CD4-positive, alpha-beta T cell treated with Interleukin-6 for 4 hours (primary cell): ENCODE results near the gene SEMA3C.

Experiments used
- DNase-seq: peaks from one replicate; pipeline ENCODE4 v3.0.0-alpha.2; 2020; ENCODE audit warnings: mixed read lengths

The SEMA3C gene

DNA sequence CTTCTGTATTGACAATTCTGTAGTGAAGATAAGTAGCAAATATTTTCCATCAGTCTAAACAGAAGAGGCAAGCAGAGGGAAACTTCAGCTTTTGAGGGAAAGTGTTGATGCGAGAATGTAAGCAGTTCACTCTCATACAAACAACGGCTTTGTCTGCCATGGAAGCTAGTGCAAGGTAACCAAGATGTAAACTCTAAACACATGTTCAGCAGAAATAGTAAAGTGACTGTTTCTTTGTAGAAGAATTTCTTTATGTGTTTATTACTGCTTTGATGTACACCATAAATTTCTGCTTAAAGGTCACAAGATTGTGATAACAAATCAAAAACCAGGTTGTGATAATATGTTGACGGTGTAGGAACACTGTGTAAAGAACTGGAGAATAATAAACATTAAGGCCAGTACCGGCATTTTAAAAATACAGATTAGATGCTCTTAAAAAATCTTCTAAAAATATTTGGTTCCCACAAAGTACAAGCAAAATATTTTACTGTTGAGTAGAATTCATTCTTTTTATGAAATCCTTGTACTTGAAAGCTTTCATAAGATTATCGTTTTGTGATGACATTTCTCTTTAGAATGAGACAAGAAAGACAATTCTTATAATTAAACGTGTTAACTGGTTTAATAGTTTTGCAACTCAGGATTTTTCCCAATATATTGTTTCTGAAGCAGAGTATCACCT lies 34.2 kb downstream of the SEMA3C start:
- no peak for DNase-seq

DNA sequence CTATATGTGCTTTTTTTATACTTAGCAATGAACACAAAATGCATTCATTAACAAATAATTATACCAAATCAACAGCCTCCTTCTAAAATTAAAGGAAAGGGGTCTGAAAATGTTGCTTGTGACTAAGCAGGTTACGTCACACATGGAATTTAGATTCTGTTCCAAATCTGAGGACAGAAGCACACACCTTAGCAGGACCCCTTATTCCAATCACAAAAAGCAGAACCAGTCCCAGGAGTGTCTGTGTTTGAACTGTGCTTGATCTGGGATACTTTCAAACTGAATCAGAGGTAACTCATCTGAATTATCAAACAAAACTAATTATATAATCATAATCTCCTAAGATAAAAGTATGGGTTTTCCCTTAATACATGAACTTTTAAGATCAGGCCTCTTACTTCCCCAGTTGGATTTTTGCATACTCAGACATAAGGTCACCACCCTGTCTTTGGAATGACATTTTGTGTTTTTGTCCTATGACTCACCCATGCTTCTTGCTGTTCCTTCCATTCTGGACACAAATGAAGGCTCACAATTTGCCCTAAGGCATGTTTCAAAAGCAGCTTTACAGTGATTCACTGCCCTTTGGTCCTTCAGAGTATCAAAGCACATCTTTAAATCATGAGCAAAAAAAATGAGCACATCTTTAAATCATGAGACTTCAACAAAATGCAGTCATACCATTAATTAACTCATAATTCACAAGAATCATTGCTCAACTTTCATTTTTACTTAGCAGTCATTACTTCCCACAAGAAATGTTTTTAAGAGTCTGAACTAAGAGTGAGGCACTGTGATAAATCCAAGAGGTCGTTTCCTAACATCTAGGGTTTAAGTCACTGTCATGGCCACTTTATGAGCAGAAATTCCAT lies 35.5 kb downstream of the SEMA3C start:
- DNase-seq, result no peak

DNA sequence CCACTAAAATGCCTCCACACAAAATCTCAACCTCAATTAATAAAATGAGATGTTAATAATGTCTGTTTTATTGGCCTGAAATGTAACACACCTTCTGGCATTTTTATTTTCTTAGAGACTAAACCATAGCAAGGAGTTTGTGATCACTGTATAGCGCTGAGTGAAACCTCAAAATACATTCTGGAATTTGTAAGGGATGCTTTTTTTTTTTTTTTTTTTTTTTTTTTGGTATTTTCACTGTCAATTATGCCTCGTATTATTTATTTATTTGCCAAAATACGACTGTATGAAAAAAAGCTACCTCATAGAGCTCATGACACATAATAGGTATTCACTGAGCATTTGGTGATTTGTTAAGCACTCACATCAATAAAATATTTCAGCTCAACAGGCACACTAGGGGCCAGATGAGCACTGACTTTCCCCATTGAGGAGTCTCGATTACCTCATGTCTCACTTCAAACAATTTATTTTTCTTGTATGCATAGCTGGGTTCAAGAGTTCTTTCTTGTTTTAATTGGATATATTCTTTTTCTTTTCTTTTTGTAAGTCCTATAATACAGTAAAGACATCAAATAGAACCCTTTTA lies 36.5 kb downstream of the SEMA3C start:
- DNase-seq, result no peak

DNA sequence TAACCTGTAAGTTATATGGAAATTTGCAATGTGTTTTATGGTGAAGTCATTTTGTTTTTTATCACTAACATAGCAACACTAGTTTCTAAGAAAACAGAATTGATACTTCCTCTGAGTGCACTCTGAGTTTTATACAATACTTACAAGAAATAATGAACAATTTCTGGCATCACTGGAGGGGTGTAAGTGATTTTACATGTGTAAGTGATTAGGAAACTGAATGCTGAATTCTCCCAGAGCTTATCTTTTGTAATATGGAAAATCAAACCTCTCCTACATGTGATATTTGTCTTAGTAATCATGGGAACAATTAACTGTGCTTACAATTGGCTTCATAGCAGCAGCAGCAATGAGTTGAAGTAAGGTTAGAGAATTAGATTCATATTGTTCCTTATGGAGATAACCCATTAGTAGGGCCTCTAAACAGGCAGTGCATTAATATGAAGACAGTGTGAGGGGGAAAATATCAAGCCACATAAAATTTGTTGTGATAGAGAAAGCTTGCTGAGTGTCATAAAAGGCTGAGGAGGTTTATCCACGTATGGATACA lies 37.4 kb downstream of the SEMA3C start:
- DNase-seq, result no peak

DNA sequence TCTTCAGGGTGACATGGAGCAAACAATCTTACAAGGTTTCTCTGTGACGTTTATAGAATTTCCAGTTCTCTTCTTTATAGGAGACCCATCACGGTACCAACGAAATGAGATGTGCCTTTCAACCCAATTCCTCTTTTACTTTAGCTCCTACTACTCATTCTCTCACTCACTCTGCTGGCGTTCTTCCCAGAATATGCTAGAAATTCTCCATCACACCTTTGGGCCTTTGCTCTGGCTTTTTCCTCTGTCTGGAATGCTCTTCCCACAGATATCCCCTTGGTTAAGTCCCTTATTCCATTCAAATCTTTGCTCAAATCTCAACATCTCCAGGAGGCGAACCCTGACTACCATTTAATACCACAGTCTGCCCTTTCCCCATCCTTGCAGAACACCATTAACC lies 39.0 kb downstream of the SEMA3C start:
- no peak for DNase-seq

DNA sequence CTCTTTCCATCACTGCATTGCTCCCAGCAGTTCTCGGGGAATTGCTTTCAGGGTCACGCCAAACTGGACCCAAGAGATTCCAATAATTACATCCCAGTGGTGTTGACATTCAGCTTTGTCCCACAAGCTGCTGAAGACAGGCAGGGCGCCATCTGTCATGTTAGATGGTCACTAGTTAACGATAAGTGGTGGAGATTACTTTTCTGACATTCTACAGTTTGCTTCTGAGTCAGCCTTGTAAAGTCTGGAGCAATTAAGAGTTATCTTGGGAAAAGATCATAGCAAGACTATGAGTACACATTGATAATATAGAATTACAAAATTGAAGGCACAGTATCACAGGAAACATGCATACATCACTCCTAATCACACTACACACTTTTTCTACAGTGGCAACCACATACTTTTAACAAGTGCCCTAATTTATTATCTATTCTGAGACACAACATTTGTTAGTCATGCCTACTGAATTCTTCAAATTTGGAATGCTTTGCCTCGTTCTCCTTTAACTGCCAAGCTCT lies 41.9 kb downstream of the SEMA3C start:
- DNase-seq, result no peak

DNA sequence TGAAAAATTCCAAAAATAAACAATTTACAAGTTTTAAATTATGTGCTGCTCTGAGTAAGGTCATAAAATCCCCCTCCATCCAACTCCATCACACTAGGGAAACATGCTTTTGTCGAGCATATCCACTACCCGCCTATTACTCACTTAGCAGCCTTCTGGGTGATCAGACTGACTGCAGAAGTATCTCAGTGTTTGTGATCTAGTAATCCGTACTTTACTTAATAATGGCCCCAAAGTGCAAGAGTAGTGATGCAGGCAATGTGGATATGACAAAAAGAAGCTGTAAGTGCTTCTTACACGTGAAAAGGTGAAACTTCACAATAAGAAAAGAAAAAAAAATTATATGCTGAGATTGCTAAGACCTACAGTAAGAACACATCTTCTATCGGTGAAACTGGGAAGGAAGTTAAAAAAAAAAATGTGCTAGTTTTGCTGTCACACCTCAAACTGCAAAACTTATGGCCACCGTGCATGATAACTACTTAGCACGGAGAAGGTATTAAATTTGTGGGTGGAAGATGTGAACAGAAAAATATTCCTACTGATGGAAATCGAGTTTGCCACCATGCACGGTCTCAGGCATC lies 43.2 kb downstream of the SEMA3C start:
- no peak for DNase-seq

DNA sequence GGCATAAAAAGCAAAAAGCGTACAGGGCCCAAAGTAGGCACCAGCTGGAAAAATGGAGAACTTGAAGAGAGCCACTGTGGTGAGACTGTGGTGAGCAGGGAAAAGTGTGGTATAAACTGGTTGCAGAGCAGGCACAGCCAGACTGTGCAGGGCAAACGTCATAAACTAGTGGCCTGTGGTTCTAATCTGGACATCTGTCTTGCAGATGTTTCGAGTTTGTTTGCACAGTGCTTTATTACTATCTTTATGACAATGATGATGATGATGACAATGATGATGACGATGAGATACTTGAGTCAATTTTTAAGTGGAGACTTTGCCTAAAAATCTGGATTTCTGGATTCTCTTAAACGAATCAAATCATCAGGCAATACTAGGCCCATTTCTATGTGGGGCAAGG lies 45.7 kb downstream of the SEMA3C start:
- no peak for DNase-seq

DNA sequence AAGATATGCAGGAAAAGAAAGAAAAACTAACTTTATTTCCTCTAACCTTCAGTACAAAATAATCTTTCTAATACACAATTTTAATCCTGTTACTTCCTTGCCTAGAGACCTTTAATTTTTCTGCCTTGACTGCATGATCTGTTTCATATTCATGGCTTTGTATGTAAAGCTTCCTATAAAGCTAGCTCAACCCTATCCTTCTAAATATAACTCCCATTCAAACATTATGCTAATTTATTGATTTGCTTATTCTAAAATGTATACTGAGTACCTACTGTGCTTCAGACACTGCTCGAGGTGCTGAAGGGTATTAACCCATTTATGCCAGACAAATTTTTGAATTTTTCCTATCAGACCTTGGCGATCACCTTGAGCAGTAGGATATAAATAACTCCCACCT lies 47.6 kb downstream of the SEMA3C start:
- DNase-seq, result no peak

DNA sequence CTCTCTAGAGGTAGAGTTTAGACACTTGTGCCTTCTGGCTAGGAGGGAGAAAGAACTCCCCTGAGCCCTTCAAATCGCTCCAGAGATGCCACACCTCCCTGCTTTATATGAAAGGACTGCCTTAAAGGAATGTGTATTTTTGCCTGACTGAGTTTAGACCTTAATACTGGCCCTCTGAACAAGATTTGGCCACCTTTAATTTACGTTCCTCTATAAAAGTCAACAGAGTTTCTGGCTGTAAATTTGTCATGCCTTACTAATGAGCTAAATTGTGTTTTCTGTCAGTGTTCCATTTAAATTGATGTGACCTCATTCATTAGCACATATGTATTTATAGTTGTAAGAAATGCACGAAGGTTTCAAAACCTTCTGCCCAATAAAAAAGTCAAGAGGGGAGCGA lies 48.0 kb downstream of the SEMA3C start:
- no peak for DNase-seq

DNA sequence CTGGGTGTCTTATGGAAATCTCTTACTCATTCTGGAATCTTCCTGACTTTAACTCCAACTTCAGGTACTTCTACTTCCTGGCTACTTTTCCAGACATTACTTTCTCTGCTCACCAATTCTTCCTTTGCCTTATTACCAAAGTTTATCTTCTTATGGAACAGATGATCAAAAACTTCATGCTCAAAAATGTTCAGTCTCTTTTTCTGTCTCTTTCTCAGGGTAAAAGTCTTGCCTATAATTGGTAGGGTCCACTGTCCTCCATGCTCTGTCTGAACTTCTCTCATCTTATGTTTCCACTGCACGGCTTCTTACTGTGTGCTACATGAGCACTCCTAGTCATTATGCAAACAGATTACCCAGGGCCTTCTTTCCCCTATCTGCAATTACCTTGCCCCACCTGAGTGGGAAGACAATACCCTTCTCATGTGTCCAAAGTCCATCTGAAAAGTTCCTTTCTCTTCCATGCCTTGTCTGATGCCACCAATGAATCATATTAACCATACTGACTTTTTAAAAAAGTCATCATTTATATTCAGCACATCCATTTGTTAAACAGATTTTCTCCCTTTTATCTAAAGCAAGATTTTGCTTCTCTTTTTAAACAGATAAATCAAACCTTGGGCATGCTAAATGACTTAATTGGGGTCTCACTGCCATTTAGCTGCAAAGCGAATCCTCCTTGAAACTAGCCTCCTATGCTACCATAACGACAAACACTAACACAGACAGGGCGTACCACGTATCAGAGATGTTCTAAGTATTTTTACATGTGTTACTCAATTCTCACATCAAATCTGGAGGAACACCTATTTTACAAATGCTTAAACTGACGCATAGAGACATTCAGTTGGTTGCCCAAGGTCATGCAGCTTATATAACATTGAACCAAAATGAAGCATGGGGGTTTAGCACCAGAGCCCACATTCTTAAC lies 48.8 kb downstream of the SEMA3C start:
- DNase-seq, result no peak

DNA sequence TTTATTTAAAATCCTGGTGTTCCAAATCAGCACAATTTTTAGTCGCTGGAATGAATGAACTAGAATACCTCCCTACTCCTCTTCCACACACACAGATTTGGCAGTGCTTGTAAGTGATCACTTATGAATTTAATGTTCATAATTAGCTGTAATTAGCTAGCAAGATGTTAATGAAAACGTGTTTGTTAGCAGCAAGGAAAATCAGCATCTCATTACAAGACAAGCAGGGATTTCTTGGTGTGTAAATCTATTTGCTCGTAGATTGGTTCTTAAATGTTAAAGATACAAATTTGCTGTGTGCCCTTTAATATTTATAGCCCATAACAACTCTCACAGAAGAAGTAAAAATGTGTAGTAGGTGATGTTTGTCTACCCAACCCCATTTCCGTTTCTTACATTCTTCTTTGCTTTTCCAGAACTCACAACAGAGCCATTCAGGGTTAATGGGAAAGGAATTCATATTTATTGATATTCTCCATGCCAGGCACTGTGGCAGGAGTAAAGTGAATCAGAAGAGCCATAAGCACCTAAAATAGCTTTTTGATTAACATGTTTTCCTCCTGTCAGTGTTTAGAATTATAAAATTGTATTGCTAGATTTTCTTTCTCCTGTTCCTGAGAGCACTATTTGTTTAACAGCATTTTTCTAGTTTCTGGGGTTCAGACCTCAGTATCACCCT lies 49.6 kb downstream of the SEMA3C start:
- no peak for DNase-seq

DNA sequence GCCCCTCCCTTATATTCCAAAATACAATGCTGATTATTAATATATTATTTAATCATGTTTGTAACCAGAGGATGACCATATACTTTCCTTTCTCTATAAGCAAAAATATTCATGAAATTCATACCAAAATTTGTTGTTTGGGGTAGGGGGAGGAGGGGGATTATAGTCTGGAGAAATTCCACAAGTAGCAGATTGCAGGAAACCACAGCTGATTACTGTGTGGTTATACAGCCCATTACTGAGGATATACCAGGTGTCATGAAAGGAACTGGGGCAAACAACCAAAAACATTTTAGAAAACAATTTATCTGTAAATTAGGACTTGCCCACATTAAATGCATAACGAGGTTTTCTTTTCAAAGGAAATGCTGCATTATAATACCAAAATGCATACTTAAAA lies 50.3 kb downstream of the SEMA3C start:
- DNase-seq, result no peak

DNA sequence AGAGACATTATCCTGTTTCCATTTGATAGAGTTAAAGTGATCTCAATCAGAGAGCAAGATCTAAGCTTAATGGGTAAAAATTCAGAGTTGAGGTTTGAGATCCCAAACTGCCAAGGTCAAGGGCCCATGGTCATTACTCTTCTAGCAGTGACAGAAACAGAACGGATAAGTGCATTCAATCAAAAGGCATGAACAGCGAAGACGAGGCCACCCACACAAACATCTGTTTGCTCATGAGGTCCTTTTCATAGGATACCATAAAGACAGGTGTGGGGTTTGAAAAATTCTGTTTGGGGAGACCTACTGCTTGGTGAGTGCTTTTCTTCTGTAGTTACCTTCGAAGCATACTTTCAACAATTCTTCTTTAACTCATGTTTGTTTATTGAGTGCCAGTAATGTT lies 58.3 kb downstream of the SEMA3C start:
- DNase-seq, result no peak

DNA sequence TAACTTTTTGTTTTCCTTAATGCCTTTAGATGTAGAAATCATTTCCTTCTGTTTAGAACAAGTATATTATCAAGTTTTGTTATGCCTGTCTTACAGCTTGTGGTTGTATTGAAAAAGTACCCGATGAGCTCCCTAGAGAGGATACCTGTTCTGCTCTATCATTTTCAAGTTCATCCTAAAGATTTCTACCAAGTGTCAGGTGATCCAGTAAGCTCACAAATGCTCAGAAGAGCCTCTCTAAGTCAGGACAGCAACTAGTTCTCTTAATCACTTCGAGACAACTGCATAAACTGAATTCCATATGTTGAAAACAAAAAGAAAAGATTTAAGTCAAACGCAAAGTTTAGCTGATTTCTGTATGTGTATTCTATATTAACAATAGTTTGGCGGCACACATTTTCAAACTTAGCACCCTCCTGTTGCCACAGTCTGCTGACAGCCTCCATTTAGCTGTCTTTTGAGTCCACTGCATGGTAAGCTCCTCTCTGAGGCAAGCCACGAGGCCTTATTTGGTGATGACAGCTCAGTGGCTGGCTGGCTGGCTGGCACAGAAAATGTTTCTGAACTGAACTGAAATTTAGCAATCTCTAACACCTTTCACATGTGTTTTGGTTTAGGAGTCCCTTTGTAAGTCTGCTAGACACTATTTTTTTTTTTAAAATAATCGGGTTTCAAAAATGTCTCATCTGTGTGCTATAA lies 59.4 kb downstream of the SEMA3C start:
- DNase-seq, result no peak

DNA sequence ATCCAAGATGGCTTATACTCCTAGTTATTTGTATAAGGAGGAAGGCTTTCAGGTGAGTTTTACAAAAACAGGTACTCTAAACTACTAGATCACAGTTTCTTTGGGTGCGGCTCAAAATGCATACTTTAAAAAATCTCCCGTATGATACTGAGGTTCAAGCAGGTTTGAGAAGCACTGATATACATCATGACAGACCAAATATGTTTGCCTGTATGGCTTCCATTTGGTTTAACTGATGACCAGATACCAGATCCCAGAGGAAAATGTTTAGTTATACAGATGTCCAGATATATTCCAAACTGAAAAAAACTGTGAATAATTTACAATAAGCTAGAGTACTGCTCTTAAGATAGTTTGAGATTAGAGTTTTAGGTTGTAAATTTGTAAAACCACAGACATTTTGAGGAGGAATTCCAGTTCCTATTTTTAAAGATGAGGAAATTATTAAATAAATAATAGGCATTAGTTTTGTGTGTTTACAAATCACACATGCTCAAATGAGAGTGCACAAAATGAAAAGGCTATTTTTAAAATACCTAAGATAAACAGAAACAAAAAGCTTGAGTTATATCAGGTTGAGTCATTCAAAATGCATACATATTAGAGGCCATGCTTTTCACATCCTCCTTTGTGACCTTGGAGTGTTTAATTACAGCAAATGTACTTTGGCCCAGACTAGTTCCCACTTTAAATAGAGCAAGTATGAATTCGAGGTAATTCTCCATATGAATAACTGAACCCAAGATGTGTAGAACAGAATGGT lies 60.5 kb downstream of the SEMA3C start:
- no peak for DNase-seq

DNA sequence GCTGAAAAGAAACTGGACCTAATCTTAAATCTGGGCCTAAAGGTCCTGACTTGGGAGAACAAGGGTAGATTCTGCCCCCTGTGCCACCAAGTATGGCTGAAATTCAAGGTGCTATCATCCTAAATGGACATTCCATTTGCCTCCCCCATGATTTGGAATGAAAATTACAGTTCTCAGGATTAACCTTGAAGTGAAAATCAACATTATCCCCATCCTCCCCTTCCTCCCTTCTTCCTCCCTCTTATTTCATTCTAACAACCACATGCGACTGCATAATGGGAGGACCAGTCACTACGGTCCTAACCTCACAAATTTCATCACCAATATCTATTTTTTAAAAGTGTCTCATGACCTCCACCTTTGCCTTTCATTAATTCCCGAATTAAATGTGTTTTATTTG lies 62.1 kb downstream of the SEMA3C start:
- DNase-seq, result no peak

DNA sequence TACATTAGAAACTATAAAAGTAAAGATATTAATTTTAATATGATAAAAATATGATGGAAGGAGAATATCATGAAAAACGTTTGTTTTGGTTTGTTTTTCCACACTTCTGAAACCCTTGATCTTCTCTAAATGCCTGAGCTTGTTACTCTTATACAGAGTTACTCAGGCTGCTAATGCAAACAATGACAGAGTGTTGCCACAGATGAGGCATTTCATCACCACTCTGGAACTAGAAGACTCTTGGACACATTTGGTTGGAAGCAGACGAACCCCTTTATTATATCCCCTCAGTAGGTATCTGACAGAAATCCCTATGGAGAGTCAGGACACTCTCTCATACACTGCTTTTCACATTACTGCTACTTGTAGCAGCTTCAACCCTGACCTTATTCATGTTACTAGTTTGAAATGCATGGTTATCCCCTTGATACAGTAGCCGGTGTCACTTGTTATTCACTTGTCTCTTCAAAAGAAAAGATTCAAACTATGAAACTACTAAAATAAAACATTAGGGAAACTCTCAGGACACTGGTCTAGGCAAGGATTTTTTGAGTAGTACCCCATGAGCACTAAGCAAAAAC lies 66.9 kb downstream of the SEMA3C start:
- DNase-seq, result no peak

DNA sequence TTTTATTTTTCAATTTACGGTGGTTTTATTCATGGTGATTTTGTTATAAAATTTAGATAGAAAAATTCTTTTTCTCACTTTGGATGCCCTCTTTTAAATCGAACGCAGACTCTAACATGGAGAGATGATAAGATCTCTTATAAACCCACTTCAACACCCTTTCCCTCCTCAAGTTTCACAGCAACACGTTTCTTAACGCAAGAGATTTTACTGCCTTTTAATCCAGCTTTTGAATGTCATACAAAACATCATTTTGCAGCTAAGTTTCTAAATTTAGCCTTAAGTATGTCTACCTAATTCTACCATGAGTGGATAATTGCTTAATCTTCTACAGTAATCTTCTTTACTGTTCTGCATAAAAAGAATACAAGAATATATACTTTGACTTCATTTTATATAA lies 70.0 kb downstream of the SEMA3C start:
- DNase-seq, result no peak

DNA sequence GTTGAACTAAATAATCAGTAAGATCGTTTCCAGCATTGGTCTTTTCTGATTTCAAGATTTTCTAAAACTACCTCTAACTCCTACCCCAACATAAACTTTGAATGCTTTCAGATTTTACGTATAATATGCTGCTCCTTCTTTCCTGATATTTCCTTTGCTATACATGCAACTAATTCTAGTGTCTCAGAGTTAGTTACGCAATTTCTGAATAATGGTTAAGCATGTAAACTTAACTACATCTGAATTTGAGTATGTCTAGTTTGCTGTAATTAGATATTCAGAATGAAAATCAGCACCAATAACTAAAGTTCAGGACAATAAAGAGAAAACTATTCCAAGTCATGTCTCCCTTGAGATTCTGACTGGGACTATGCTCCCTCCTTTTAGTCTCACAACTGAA lies 71.0 kb downstream of the SEMA3C start:
- DNase-seq, result no peak
